OCI-LY3 (cell line): ENCODE results near the gene RAPGEF2.
A peak's percentile ranks its signal among the peaks of the same experiment; 100 is the strongest.

Experiments
- H2AFZ ChIP-seq: fragments of 200-600, 300-600 bp; shearing (Covaris generic); 2 replicates; pipeline ENCODE4 v1.6.0; 2014; ENCODE audit warnings: antibody characterized with exemption, low read depth, low read length
- H3K27ac ChIP-seq: fragments of 200-600, 300-600 bp; sonication (generic); 2 replicates; pipeline ENCODE4 v1.5.1; 2014; ENCODE audit warnings: mild to moderate bottlenecking, low read length, moderate library complexity, mixed read lengths
- H3K27me3 ChIP-seq: fragments of 200-600, 300-600 bp; sonication (generic); 2 replicates; pipeline ENCODE4 v1.6.1; 2014; ENCODE audit warnings: low read depth, low read length, mixed read lengths
- H3K36me3 ChIP-seq: fragments of 200-600, 300-600 bp; sonication (generic); replicated peaks from 2 replicates; pipeline ENCODE3; 2014; ENCODE audit warnings: low read depth, low read length, mixed read lengths
- H3K4me1 ChIP-seq: fragments of 300-600, 200-600 bp; sonication (generic); 2 replicates; pipeline ENCODE4 v1.6.1; 2014; ENCODE audit warnings: low read length, mixed read lengths
- H3K4me2 ChIP-seq: fragments of 200-600, 300-600 bp; sonication (generic); 2 replicates; pipeline ENCODE4 v1.6.1; 2014; ENCODE audit warnings: low read length, mixed read lengths
- H3K4me3 ChIP-seq: fragments of 300-600, 200-600 bp; sonication (generic); 2 replicates; pipeline ENCODE4 v1.5.1; 2014; ENCODE audit warnings: antibody characterized with exemption, mild to moderate bottlenecking, low read length, moderate library complexity
- H3K79me2 ChIP-seq: fragments of 300-600, 200-600 bp; shearing (Covaris generic); 2 replicates; pipeline ENCODE4 v1.6.1; 2014; ENCODE audit warnings: mild to moderate bottlenecking, low read length, mixed read lengths
- H3K9ac ChIP-seq: fragments of 300-600, 200-600 bp; shearing (Covaris generic); 2 replicates; pipeline ENCODE4 v1.6.0; 2014; ENCODE audit warnings: mild to moderate bottlenecking, low read length, moderate library complexity
- H3K9me3 ChIP-seq: fragments of 200-600, 300-600 bp; shearing (Covaris generic); 2 replicates; pipeline ENCODE4 v1.6.1; 2014; ENCODE audit warnings: low read length, mixed read lengths; ENCODE audit not compliant: insufficient read depth
- H4K20me1 ChIP-seq: fragments of 200-600, 300-600 bp; sonication (generic); 2 replicates; pipeline ENCODE4 v1.6.1; 2016; ENCODE audit warnings: low read length, mixed read lengths; ENCODE audit not compliant: insufficient read depth
- EZH2phosphoT487 ChIP-seq: fragments of 200-600 bp; shearing (Covaris generic); IDR thresholded peaks from 2 replicates; pipeline ENCODE4 v1.6.1; 2018; ENCODE audit warnings: antibody characterized with exemption, mixed run types, low read depth
- TF ChIP-seq, protein P1 (sequence below): fragments of 200-600, 300-600 bp; sonication (generic); IDR thresholded peaks from 2 replicates; pipeline ENCODE4 v1.5.1; 2014; ENCODE audit warnings: antibody characterized with exemption, low read length, low read depth

RAPGEF2 gene

DNA sequence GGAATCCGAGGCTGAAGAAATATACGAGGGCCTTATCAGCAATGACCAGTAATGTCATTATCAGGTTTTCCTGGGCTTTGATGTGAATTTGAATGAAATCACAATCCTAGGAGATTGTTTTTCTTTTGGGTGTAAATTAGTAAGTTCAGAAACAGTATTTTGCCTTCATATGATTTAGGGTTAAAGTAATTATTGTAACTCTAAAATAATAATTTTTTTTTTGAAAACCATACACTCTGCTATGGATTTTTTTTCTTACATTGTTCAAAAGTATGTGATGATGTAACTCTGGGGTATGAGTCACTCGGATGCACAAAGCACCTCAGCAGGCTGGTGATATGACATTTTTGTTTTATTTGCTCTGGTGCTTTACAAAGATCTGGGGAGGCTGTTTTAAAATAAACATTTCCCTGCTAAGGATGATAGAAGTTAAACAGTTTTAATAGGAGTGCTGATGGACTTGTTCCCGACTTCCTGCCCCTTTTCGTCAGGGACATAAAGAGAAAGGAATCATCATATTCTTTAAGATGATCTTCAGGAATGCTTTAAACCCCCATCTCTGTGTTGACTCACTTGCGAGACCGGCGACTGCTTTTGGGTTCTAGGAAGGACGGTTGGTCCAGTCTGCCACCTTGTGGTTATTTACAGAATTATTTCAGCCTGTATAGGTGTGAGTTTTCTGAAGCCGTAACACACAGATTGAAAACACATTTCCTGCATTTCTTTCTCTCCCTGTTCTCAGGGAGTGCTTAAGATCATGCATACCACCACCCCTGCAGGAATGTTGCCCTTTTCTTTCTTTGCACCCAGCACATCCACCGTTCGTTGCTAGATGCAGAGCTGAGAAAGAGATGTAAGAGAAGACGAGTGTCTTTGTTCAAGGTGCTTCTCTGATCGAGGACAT lies 72.5 kb downstream of the RAPGEF2 start:
- H2AFZ ChIP-seq, result peak overlapping the region; percentile 69; the same call in 1 of the 2 replicates
- no peak overlapping the region for H3K9ac ChIP-seq

DNA sequence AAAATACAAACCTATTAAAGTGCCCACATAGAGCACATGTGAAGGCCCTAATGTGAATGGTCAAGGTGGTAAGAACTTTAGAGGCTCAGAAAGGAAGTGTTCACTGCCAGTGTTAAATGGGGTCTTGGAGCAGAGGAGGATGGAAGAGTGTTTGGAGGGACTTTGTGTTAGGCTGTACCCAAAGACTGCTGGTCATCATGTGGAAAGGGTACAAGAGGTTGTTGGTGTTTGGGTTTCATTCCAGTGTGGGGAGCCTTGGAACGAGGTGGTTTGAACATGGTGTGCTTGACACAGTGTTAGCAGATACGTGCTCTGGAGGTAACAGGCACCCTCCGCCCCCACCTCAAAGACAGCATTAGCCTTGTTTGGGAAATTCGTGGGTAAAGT lies 73.1 kb downstream of the RAPGEF2 start:
- H3K36me3 ChIP-seq, result no peaks in the 10 kb centered on the region
- peak overlapping the region; percentile 69; the same call in 1 of the 2 replicates for H2AFZ ChIP-seq
- peak overlapping the region; percentile 91 for H3K4me2 ChIP-seq
- peaks cover 70% of the 10 kb centered on the region for H3K27me3 ChIP-seq
- H3K9ac ChIP-seq, result no peak overlapping the region
- peak; percentile 54; the same call in 1 of the 2 replicates for TF ChIP-seq EZH2phosphoT487
- TF ChIP-seq, protein P1, sequence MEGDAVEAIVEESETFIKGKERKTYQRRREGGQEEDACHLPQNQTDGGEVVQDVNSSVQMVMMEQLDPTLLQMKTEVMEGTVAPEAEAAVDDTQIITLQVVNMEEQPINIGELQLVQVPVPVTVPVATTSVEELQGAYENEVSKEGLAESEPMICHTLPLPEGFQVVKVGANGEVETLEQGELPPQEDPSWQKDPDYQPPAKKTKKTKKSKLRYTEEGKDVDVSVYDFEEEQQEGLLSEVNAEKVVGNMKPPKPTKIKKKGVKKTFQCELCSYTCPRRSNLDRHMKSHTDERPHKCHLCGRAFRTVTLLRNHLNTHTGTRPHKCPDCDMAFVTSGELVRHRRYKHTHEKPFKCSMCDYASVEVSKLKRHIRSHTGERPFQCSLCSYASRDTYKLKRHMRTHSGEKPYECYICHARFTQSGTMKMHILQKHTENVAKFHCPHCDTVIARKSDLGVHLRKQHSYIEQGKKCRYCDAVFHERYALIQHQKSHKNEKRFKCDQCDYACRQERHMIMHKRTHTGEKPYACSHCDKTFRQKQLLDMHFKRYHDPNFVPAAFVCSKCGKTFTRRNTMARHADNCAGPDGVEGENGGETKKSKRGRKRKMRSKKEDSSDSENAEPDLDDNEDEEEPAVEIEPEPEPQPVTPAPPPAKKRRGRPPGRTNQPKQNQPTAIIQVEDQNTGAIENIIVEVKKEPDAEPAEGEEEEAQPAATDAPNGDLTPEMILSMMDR, result no peak
- peak overlapping the region; percentile 66 for H3K4me3 ChIP-seq
- no peaks in the 10 kb centered on the region; the same call in 1 of the 2 replicates for H3K79me2 ChIP-seq
- no peak overlapping the region for H3K27ac ChIP-seq
- no peaks in the 10 kb centered on the region for H3K9me3 ChIP-seq
- peaks cover 37% of the 10 kb centered on the region for H4K20me1 ChIP-seq
- peaks cover 48% of the 10 kb centered on the region for H3K4me1 ChIP-seq

More for the DNA sequence above, 72.5 kb downstream of the RAPGEF2 start:
- Histone ChIP-seq H3K36me3 (no peaks in the 10 kb centered on the region), H3K27ac (no peak overlapping the region), H3K4me1 (peaks cover 48% of the 10 kb centered on the region), H3K4me3 (peak overlapping the region; percentile 66), H3K4me2 (peak overlapping the region; percentile 91), H3K79me2 (no peaks in the 10 kb centered on the region; the same call in 1 of the 2 replicates), H4K20me1 (peaks cover 37% of the 10 kb centered on the region), H3K27me3 (peaks cover 75% of the 10 kb centered on the region), H3K9me3 (no peaks in the 10 kb centered on the region)
- TF ChIP-seq EZH2phosphoT487, result 0 out of 2 replicates have a peak, but pooled peaks have one; percentile 71
- TF ChIP-seq, protein P1, result peak; percentile 94

DNA sequence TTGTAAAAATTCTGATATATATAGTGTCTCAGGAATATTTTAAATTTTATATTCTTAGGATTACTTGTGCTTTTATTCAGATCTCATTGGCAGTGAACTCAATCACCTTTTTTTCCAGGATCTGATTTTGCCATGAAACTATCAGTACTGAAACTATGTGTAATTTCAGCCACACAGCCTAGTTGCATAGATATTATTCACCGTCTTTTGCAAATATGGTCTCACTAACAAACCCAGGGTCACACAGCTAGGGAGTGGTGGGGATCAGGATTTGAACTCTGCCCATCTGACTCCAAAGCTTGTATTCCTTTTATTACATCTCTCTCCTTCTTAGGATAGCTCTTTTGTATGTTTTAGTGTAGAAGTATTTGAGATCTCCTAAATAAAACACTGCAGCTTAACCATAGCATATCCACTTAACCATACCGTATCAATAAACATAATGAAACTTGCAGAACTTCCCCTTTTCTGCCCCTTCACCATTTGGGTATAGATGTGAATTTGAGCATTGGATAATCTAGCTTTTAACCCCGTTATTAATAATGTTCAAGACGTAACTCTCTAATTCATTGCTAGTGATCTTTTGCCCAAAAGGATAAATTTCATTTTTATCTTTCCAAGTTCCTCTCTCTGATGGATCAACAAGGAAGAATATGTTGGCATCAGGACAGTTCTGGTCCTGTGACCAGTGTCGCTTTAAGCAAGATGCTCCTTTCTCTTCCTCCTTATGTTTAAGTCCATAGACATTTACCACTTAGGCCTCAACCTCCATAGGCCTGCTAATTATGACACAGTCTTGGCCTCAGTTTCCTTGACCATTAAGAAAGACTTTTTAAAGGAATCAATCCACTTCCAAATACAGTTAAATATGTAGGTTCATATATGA lies 74.6 kb downstream of the RAPGEF2 start:
- Histone ChIP-seq H3K4me2 (peak overlapping the region; percentile 74), H4K20me1 (peaks cover 37% of the 10 kb centered on the region), H3K36me3 (no peaks in the 10 kb centered on the region), H3K9me3 (no peaks in the 10 kb centered on the region), H2AFZ (no peak overlapping the region), H3K27me3 (peaks cover 56% of the 10 kb centered on the region), H3K4me3 (peak overlapping the region; percentile 66), H3K4me1 (peaks cover 48% of the 10 kb centered on the region), H3K79me2 (no peaks in the 10 kb centered on the region; the same call in 1 of the 2 replicates), H3K27ac (peak overlapping the region; percentile 35), H3K9ac (peak overlapping the region; percentile 32)
- TF ChIP-seq, protein P1, result no peak
- TF ChIP-seq EZH2phosphoT487, result no peak
